HG03457 (cell line): ENCODE measurements around the gene TTC38.

ENCODE experiments used
- ATAC-seq: cut with Tn5 transposase; IDR thresholded peaks from one replicate; pipeline ENCODE4 v1.9.1; 2021; ENCODE audit warnings: moderate number of reproducible peaks; ENCODE audit not compliant: unreplicated experiment

Gene TTC38

GRCh38 chr22:46327691-46328465 lies 60.1 kb downstream of the TTC38 start:
- ATAC-seq = no peak

GRCh38 chr22:46328797-46329196 lies 61.0 kb downstream of the TTC38 start:
- no peak for ATAC-seq

DNA sequence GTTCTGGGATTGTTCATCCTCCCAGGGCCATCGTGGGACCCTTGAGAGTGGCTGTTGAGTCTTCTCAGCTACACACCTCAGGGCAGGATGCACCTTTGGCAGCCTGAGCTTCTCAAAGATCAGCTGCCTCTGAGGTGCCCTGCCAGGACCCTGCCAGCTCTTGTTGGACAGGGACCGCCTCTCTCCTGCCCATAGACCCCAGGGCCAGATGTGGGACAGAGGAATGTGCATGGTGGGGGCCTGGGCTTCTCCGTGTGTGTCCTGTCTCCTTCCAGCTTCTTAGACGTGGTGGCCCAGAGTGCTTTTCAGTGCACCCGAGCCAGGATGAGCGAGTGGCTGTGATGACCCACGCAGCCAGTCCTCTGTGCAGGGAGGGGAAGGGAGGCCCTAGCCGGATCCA lies 61.8 kb downstream of the TTC38 start:
- ATAC-seq = no peak

- no peak for ATAC-seq
These were observed 62.6 kb downstream of the TTC38 start for GRCh38 chr22:46330426-46330825.

- ATAC-seq = no peak
These were observed 63.7 kb downstream of the TTC38 start for GRCh38 chr22:46331496-46331895.

GRCh38 chr22:46335201-46336118 lies 67.7 kb downstream of the TTC38 start, which contains the start of gene TRMU:
Gene TRMU (plus strand): TSS chr22:46335714. CDS start chr22:46335765, 51 bp downstream.
- ATAC-seq = peak; percentile 68

- no peak for ATAC-seq
These were observed 68.6 kb downstream of the TTC38 start for GRCh38 chr22:46336119-46337078.

- no peak for ATAC-seq
These were observed 70.1 kb downstream of the TTC38 start for GRCh38 chr22:46337870-46338269.

DNA sequence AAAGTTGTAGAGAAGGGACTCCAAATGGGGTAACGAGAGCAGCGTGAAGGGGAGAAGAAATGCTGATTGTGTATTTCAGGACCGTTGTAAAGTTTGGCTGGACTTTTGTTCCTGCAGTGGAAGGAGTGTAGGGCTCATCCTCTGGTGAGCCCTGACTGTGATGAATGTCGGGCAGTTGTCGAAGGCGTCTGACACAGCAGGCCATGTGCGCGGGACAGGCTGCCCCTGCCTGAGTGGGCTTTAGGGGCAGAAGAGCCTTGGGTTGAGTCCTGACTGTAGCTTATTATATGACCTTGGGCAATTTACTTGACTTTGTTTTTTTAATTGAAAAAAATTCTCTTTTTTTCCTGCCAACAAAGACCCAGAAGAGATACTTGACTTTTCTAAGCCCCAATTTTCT lies 70.8 kb downstream of the TTC38 start:
- no peak for ATAC-seq

DNA sequence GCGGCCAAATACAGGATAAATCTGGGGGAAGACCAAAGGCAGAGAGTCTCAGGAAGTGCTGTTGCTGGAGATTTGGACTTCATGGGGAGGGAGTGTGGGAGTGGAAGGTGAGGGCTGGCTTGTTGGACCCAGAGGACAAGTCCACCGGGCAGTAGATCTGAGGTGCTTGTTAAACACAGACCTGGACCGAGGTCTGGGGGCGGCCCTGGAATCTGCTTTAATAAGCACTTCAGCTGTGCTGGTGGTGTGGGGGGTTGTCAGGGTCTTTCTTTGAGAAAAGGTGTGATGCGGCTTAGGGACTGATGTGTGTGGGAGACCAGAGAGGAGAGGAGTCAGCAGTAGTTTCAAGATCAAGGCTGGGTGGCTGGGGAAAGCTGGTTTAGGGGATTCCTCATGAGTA lies 72.1 kb downstream of the TTC38 start:
- no peak for ATAC-seq

- ATAC-seq = no peak
These were observed 72.9 kb downstream of the TTC38 start for GRCh38 chr22:46340676-46341075.
